ENCODE results near the gene C2CD2.

Gene C2CD2

GRCh38 chr21:41881051-41881450 is 72.8 kb downstream of the C2CD2 start:
- POLR2A ChIA-PET, result no interaction called here

GRCh38 chr21:41880153-41880552 is 73.7 kb downstream of the C2CD2 start:
- no peak for DNase-seq (ENCODE audit: extremely low spot score)
- no peak for TF ChIP-seq CTCF (IDR thresholded peaks at IDR 0.05; ENCODE audit: control extremely low read depth, extremely low read depth, low read depth, missing control alignments)
- ChIA-PET POLR2A (interaction anchor here (1.1 kb wide), 1 partner anchor 111 kb away, joined by 4 read pairs; no protein-coding TSS in a partner anchor), CTCF (interaction anchor here (0.7 to 1.8 kb wide), 4 partner anchors 10 to 46 kb away, joined by 3 to 5 read pairs (median 4); no protein-coding TSS in a partner anchor)

More at GRCh38 chr21:41881051-41881450, 72.8 kb downstream of the C2CD2 start:
- no peak for TF ChIP-seq CTCF (IDR thresholded peaks at IDR 0.05; ENCODE audit: control extremely low read depth, extremely low read depth, low read depth, missing control alignments)
- CTCF ChIA-PET, result interaction anchor here (1.8 kb wide), 1 partner anchor 13 kb away, joined by 4 read pairs; no protein-coding TSS in a partner anchor
- DNase-seq (ENCODE audit: extremely low spot score), result no peak

- TF ChIP-seq CTCF (IDR thresholded peaks at IDR 0.05; ENCODE audit: control extremely low read depth, extremely low read depth, low read depth, missing control alignments), result no peak
- ChIA-PET CTCF (interaction anchor here (0.7 to 1.8 kb wide), 4 partner anchors 11 to 46 kb away, joined by 3 to 5 read pairs (median 4); no protein-coding TSS in a partner anchor), POLR2A (interaction anchor here (1.1 kb wide), 1 partner anchor 110 kb away, joined by 4 read pairs; no protein-coding TSS in a partner anchor)
- DNase-seq (ENCODE audit: extremely low spot score), result peak; percentile 85
These were observed 74.4 kb downstream of the C2CD2 start, which contains the start of gene PRDM15 for GRCh38 chr21:41879190-41879998. Gene PRDM15 (minus strand): TSS chr21:41879344. CDS start chr21:41860363, 18,981 bp downstream.

- TF ChIP-seq CTCF (IDR thresholded peaks at IDR 0.05; ENCODE audit: control extremely low read depth, extremely low read depth, low read depth, missing control alignments), result no peak
- DNase-seq (ENCODE audit: extremely low spot score), result peak; percentile 89
- CTCF ChIA-PET, result interaction anchor here (1.6 to 1.7 kb wide), 2 partner anchors 20 to 47 kb away, joined by 3 to 5 read pairs; no protein-coding TSS in a partner anchor
- POLR2A ChIA-PET, result interaction anchor here (1.1 kb wide), 1 partner anchor 110 kb away, joined by 4 read pairs; no protein-coding TSS in a partner anchor
These were observed 75.0 kb downstream of the C2CD2 start for GRCh38 chr21:41878831-41879189.

- CTCF ChIA-PET, result interaction anchor here (0.9 to 1.3 kb wide), 5 partner anchors 11 to 239 kb away, joined by 3 to 12 read pairs (median 5); no protein-coding TSS in a partner anchor
- POLR2A ChIA-PET, result no interaction called here
- TF ChIP-seq CTCF (IDR thresholded peaks at IDR 0.05; ENCODE audit: control extremely low read depth, extremely low read depth, low read depth, missing control alignments), result no peak
- DNase-seq (ENCODE audit: extremely low spot score), result no peak
These were observed 75.7 kb downstream of the C2CD2 start for GRCh38 chr21:41877901-41878830.

Measured in GM10248 (cell line).